ENCODE measurements around the gene CAMK1.

CAMK1 gene

GRCh38 chr3:9744162-9744561 lies 25.6 kb downstream of the CAMK1 start:
- TF ChIP-seq TAF1 (IDR thresholded peaks at IDR 0.05; ENCODE audit: borderline replicate concordance, insufficient read depth, low read length) (no peak), FOXP2 (optimal IDR thresholded peaks at IDR 0.05; ENCODE audit: borderline replicate concordance, extremely low read depth, extremely low read length, insufficient read depth) (no peak), SIN3A (IDR thresholded peaks at IDR 0.05; ENCODE audit: borderline replicate concordance, insufficient read depth, low read length) (no peak), POLR2AphosphoS5 (IDR thresholded peaks at IDR 0.05; ENCODE audit: low read depth, low read length) (no peak), REST (IDR thresholded peaks at IDR 0.05; ENCODE audit: insufficient read depth in 1 of 2, low read depth in 2 of 2, low read length in 2 of 2) (no peak)

- TF ChIP-seq REST (IDR thresholded peaks at IDR 0.05; ENCODE audit: insufficient read depth in 1 of 2, low read depth in 2 of 2, low read length in 2 of 2) (no peak), SIN3A (IDR thresholded peaks at IDR 0.05; ENCODE audit: borderline replicate concordance, insufficient read depth, low read length) (no peak), POLR2AphosphoS5 (IDR thresholded peaks at IDR 0.05; ENCODE audit: low read depth, low read length) (no peak), FOXP2 (optimal IDR thresholded peaks at IDR 0.05; ENCODE audit: borderline replicate concordance, extremely low read depth, extremely low read length, insufficient read depth) (no peak), TAF1 (IDR thresholded peaks at IDR 0.05; ENCODE audit: borderline replicate concordance, insufficient read depth, low read length) (no peak)
Measured at GRCh38 chr3:9743548-9743947, 26.2 kb downstream of the CAMK1 start.

- TF ChIP-seq POLR2AphosphoS5 (IDR thresholded peaks at IDR 0.05; ENCODE audit: low read depth, low read length) (no peak), FOXP2 (optimal IDR thresholded peaks at IDR 0.05; ENCODE audit: borderline replicate concordance, extremely low read depth, extremely low read length, insufficient read depth) (no peak), SIN3A (IDR thresholded peaks at IDR 0.05; ENCODE audit: borderline replicate concordance, insufficient read depth, low read length) (no peak), REST (IDR thresholded peaks at IDR 0.05; ENCODE audit: insufficient read depth in 1 of 2, low read depth in 2 of 2, low read length in 2 of 2) (no peak), TAF1 (IDR thresholded peaks at IDR 0.05; ENCODE audit: borderline replicate concordance, insufficient read depth, low read length) (no peak)
Measured at GRCh38 chr3:9742560-9742959, 27.2 kb downstream of the CAMK1 start.

- TF ChIP-seq TAF1 (IDR thresholded peaks at IDR 0.05; ENCODE audit: borderline replicate concordance, insufficient read depth, low read length) = no peak
- no peak for TF ChIP-seq POLR2AphosphoS5 (IDR thresholded peaks at IDR 0.05; ENCODE audit: low read depth, low read length)
- no peak for TF ChIP-seq SIN3A (IDR thresholded peaks at IDR 0.05; ENCODE audit: borderline replicate concordance, insufficient read depth, low read length)
- no peak for TF ChIP-seq REST (IDR thresholded peaks at IDR 0.05; ENCODE audit: insufficient read depth in 1 of 2, low read depth in 2 of 2, low read length in 2 of 2)
- TF ChIP-seq FOXP2 (optimal IDR thresholded peaks at IDR 0.05; ENCODE audit: borderline replicate concordance, extremely low read depth, extremely low read length, insufficient read depth) = no peak
Measured at GRCh38 chr3:9739181-9739580, 30.6 kb downstream of the CAMK1 start.

GRCh38 chr3:9736831-9737230 lies 32.9 kb downstream of the CAMK1 start:
- no peak for TF ChIP-seq POLR2AphosphoS5 (IDR thresholded peaks at IDR 0.05; ENCODE audit: low read depth, low read length)
- TF ChIP-seq TAF1 (IDR thresholded peaks at IDR 0.05; ENCODE audit: borderline replicate concordance, insufficient read depth, low read length) = no peak
- TF ChIP-seq REST (IDR thresholded peaks at IDR 0.05; ENCODE audit: insufficient read depth in 1 of 2, low read depth in 2 of 2, low read length in 2 of 2) = no peak
